ENCODE data around the gene GLI3.

GRCh38 chr7:42233695-42234331 lies 3.2 kb downstream of the GLI3 start:
- no peak for TF ChIP-seq CTCF (IDR thresholded peaks at IDR 0.05)
- TF ChIP-seq EZH2 (IDR thresholded peaks at IDR 0.05): no peak
- TF ChIP-seq EZH2phosphoT487 (IDR thresholded peaks at IDR 0.05): no peak

Data from neural progenitor cell (in vitro differentiated cells).